KMS-11 (cell line): ENCODE results near the gene VPS26B.

Experiments used
- H2AFZ ChIP-seq: fragments of 200-600 bp; sonication (generic); 2 replicates; pipeline ENCODE4 v1.6.1; 2016; ENCODE audit warnings: antibody characterized with exemption, mixed run types, low read depth
- H3K27ac ChIP-seq: fragments of 200-600 bp; sonication (generic); 2 replicates; pipeline ENCODE4 v1.6.1; 2016; ENCODE audit warnings: mild to moderate bottlenecking, mixed run types
- H3K27me3 ChIP-seq: fragments of 200-600 bp; sonication (generic); 2 replicates; pipeline ENCODE4 v1.6.1; 2017; ENCODE audit warnings: mild to moderate bottlenecking, low read depth, mixed run types, moderate library complexity; ENCODE audit not compliant: insufficient read depth
- H3K36me3 ChIP-seq: fragments of 200-600 bp; sonication (generic); 2 replicates; pipeline ENCODE4 v1.6.1; 2017; ENCODE audit warnings: mild to moderate bottlenecking, mixed run types; ENCODE audit not compliant: insufficient read depth
- H3K4me1 ChIP-seq: fragments of 200-600 bp; sonication (generic); 2 replicates; pipeline ENCODE4 v1.6.1; 2016; ENCODE audit warnings: mild to moderate bottlenecking, low read depth, mixed run types; ENCODE audit not compliant: poor library complexity, severe bottlenecking
- H3K4me2 ChIP-seq: fragments of 200-600 bp; sonication (generic); 2 replicates; pipeline ENCODE4 v1.7.0; 2016; ENCODE audit warnings: mild to moderate bottlenecking, mixed run types
- H3K4me3 ChIP-seq: fragments of 200-600 bp; sonication (generic); IDR thresholded peaks from 2 replicates; pipeline ENCODE4 v1.6.1; 2017; ENCODE audit warnings: low read depth, low read length, mixed read lengths; ENCODE audit not compliant: insufficient read depth
- H3K79me2 ChIP-seq: fragments of 200-600 bp; sonication (generic); 2 replicates; pipeline ENCODE4 v1.6.1; 2016; ENCODE audit warnings: low read depth, mixed run types; ENCODE audit not compliant: insufficient read depth
- H3K9ac ChIP-seq: fragments of 200-600 bp; sonication (generic); 2 replicates; pipeline ENCODE4 v1.6.1; 2016; ENCODE audit warnings: mild to moderate bottlenecking, mixed run types
- H4K20me1 ChIP-seq: fragments of 200-600 bp; sonication (generic); 2 replicates; pipeline ENCODE4 v1.6.1; 2016; ENCODE audit warnings: mild to moderate bottlenecking, mixed run types; ENCODE audit not compliant: insufficient read depth
- CTCF ChIP-seq: fragments of 200-600 bp; sonication (generic); conservative IDR thresholded peaks from 2 replicates; pipeline ENCODE4 v1.6.1; 2017; ENCODE audit warnings: low read depth, mild to moderate bottlenecking, antibody characterized with exemption, low read length, moderate library complexity, mixed read lengths

The VPS26B gene

GRCh38 chr11:134196756-134197155, 27.7 kb upstream of the VPS26B start:
- H3K4me3 ChIP-seq, result no peak overlapping the region
- H3K27ac ChIP-seq, result no peak overlapping the region
- H2AFZ ChIP-seq, result no peak overlapping the region
- H3K4me2 ChIP-seq, result no peak overlapping the region
- H4K20me1 ChIP-seq, result no peaks in the 10 kb centered on the region
- H3K36me3 ChIP-seq, result no peaks in the 10 kb centered on the region; the same call in 1 of the 2 replicates
- H3K9ac ChIP-seq, result no peak overlapping the region
- H3K4me1 ChIP-seq, result no peaks in the 10 kb centered on the region
- no peak for TF ChIP-seq CTCF
- H3K79me2 ChIP-seq, result no peaks in the 10 kb centered on the region
- no peaks in the 10 kb centered on the region for H3K27me3 ChIP-seq

DNA sequence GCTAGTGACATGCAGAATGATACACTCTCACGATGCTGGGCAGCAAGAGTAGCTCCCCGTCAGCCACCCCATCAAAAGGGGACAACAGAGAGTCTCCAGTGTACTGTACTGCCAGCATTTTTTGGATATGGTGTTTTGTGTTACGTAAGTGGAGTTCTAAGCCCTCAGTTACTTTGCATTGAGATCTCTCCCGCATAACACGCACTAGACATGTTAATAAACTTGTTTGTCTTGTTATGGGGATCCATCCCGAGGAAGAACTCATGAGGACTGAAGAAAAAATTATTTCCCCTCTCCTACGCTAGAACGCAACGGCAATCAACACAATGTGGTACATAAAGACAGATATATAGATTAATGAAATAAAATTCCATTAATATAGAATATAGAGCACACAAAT, 24.9 kb upstream of the VPS26B start:
- no peak overlapping the region for H3K9ac ChIP-seq
- H3K79me2 ChIP-seq, result no peaks in the 10 kb centered on the region
- no peak overlapping the region for H2AFZ ChIP-seq
- no peaks in the 10 kb centered on the region for H3K27me3 ChIP-seq
- H4K20me1 ChIP-seq, result no peaks in the 10 kb centered on the region
- no peak for TF ChIP-seq CTCF
- H3K4me2 ChIP-seq, result no peak overlapping the region
- no peaks in the 10 kb centered on the region for H3K4me1 ChIP-seq
- H3K36me3 ChIP-seq, result 0 out of 2 replicates have a peak, but pooled peaks cover 4% of the 10 kb centered on the region
- no peak overlapping the region for H3K27ac ChIP-seq
- H3K4me3 ChIP-seq, result no peak overlapping the region

GRCh38 chr11:134200688-134201087, 23.8 kb upstream of the VPS26B start:
- Histone ChIP-seq H4K20me1 (no peaks in the 10 kb centered on the region), H3K27ac (no peak overlapping the region), H3K4me2 (no peak overlapping the region), H2AFZ (no peak overlapping the region), H3K9ac (no peak overlapping the region), H3K27me3 (no peaks in the 10 kb centered on the region), H3K36me3 (0 out of 2 replicates have a peak, but pooled peaks cover 4% of the 10 kb centered on the region), H3K79me2 (no peaks in the 10 kb centered on the region), H3K4me3 (no peak overlapping the region), H3K4me1 (no peaks in the 10 kb centered on the region)
- TF ChIP-seq CTCF, result no peak

DNA sequence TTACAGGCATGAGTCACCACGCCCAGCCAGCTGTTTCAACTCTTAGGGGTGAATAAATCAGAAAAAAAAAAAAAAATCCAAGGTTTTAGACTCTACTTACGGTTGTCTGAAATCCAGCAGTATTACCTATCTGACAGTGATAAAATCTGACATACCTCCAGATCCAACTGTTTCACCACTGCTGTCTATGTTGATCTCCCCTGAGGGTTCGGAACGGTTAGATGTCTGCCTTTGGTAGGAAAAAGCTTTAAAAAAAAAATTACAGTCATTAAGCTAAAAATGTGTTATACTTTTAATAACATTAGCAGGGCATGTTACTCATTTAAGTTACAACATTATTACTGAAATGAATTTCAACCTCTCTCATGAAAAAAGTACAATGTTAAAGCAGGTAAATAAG, 21.8 kb upstream of the VPS26B start:
- no peak overlapping the region for H3K4me3 ChIP-seq
- no peak overlapping the region for H2AFZ ChIP-seq
- no peak overlapping the region for H3K4me2 ChIP-seq
- H3K36me3 ChIP-seq, result 0 out of 2 replicates have a peak, but pooled peaks cover 4% of the 10 kb centered on the region
- no peak overlapping the region for H3K9ac ChIP-seq
- no peaks in the 10 kb centered on the region for H3K4me1 ChIP-seq
- TF ChIP-seq CTCF, result no peak
- H3K79me2 ChIP-seq, result no peaks in the 10 kb centered on the region
- H3K27me3 ChIP-seq, result no peaks in the 10 kb centered on the region
- H4K20me1 ChIP-seq, result no peaks in the 10 kb centered on the region
- H3K27ac ChIP-seq, result no peak overlapping the region

- Histone ChIP-seq H3K36me3 (0 out of 2 replicates have a peak, but pooled peaks cover 4% of the 10 kb centered on the region), H3K4me2 (no peak overlapping the region)
- TF ChIP-seq CTCF, result no peak
Observed at GRCh38 chr11:134205729-134206128, 18.7 kb upstream of the VPS26B start.

More at GRCh38 chr11:134205729-134206128, 18.7 kb upstream of the VPS26B start:
- H3K4me3 ChIP-seq, result no peak overlapping the region
- H3K27ac ChIP-seq, result no peak overlapping the region
- H3K79me2 ChIP-seq, result peaks cover 5% of the 10 kb centered on the region; the same call in 1 of the 2 replicates
- no peaks in the 10 kb centered on the region for H4K20me1 ChIP-seq
- no peaks in the 10 kb centered on the region for H3K27me3 ChIP-seq
- no peak overlapping the region for H2AFZ ChIP-seq
- no peaks in the 10 kb centered on the region for H3K4me1 ChIP-seq
- H3K9ac ChIP-seq, result no peak overlapping the region
